NCI-H1105 treated with DMSO at 0.1 percent for 48 hours (cell line): ENCODE data around the gene ESPL1.
"Not testable (repeated sequence)": the region's sequence is repeated elsewhere in the genome, so short reads cannot be mapped to it uniquely, and the experiment has no call there.

Experiments used
- DNase-seq: peaks from one replicate; lab custom pipeline; 2025; lab: John Stamatoyannopoulos, UW

ESPL1 gene

DNA sequence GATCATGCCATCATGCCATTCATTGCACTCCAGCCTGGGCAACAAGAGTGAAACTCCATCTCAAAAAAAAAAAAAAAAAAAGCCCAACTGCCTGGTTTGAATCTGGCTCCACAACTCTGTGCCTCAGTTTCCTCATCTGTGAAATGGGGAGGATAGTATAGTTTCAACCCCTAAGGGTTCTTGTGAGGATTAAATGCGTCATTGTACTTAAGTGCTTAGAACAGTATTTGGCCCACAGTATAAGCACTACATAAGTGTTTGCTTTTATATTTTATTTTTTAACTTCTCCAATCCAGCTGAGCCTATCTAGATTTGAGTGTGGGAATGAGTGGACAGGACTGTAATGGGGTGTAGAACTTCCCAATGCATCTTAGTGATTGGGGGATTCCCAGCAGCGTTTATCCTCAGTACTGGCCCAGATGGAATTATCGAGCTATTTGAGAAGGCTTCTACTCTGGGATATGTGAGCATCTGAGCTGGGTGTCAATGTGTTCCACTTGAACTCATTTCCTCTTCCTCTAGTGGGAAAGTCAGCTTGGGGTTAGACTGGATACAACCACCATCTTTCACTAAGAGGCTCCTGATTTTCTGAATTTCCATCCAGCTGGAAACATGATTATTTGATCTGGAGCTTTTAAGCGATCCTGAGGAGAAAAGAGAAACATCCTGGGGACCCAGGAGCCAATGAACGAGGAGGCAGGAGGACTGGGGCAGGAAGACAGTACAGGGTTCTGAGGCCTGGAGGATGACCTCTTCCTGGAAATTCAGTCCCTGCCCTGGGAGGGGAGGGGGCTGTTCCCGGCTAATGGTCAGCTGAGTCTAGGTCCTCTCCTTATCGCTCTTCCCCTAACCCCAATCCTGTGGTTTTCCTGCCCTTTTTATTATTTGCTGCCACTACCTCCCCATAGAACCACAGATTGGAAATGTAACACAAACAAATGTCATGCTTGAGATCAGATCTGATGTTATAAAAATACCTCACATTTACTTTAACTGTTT is 9.3 kb upstream of the ESPL1 start:
- no peak for DNase-seq

GRCh38 chr12:53259891-53260290 is 8.2 kb upstream of the ESPL1 start:
- DNase-seq = no peak

GRCh38 chr12:53265783-53266182 is 2.3 kb upstream of the ESPL1 start:
- DNase-seq = no peak

GRCh38 chr12:53267306-53267998 is 647 bp upstream of the ESPL1 start:
- no peak for DNase-seq

DNA sequence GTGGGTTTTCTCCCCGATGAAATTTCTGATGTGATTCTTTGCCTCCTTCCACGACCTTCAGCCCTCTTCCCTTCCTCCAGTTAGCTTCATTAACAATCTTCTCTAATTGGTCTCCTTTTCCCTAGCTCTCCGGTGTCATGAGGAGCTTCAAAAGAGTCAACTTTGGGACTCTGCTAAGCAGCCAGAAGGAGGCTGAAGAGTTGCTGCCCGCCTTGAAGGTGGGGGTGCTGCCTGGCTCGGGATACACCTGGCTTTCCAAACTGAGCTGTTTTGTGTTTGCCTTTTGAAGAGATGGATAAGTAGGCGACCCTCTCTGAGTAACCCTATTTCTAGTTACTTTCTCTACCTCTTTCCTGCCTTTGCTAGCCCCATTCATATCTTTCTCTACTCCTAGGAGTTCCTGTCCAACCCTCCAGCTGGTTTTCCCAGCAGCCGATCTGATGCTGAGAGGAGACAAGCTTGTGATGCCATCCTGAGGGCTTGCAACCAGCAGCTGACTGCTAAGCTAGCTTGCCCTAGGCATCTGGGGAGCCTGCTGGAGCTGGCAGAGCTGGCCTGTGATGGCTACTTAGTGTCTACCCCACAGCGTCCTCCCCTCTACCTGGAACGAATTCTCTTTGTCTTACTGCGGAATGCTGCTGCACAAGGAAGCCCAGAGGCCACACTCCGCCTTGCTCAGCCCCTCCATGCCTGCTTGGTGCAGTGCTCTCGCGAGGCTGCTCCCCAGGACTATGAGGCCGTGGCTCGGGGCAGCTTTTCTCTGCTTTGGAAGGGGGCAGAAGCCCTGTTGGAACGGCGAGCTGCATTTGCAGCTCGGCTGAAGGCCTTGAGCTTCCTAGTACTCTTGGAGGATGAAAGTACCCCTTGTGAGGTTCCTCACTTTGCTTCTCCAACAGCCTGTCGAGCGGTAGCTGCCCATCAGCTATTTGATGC is 797 bp downstream of the ESPL1 start:
- DNase-seq = no peak

DNA sequence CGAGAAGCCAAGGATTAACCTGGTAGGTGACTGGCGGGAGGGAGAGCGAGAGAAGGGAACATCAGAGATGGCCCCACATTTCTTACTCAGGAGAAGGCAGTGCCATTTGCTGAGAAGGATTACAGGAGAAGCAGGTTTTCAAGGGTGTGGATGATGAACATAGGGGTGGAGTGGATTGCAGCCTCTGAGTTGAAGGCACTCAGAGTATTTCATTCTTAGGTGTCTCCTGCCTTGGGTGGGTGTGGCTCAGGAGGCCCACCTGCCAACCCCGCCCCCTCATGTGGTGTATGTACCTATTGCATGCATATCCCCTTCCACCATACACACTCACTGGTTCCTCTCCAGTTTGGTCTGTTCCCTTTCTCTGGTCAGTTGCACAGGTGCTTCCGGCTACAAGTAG is 6.3 kb downstream of the ESPL1 start:
- no peak for DNase-seq

- no peak for DNase-seq
Observed at GRCh38 chr12:53276511-53276910, 8.4 kb downstream of the ESPL1 start.

DNA sequence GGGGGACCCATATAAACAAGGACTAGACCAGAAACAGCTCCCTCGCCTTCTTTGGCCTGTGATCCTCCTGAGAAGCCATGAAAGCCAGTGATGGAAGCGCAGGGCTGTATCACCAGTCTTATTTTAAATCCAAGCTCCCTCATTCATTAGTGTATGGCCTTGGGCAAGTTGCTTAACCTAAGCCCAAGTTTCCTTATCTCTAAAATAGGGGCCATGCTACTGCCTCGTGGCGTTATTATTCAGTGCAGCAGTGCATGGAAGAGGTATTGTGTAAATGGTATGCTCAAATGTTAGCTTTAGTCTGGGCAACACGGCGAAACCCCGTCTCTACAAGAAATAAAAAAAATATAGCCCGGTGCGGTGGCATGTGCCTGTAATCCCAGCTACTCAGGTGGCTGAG is 9.9 kb downstream of the ESPL1 start:
- no peak for DNase-seq

DNA sequence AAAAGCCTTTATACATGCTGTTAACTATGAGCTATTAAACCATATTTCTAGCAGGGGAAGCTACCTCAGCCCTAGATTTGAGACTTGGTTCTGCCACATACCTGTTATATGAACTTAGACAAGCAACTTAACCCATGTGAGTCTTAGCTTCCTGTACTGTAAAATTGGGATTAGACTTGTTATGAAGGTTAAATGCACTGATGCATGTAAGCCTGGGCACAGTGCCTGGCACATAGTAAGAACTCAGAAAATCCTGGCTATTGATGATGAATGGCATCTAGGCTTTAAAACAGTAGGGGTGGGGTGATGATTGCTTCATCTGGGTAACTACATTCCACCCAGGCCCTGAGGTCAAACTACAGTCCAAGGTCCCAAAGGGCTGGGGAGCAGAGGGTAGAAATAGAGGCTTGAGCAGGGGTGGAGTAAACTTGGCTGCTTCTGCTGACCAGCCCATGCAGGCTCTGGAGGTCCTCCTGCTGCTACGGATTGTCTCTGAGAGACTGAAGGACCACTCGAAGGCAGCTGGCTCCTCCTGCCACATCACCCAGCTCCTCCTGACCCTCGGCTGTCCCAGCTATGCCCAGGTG is 11.3 kb downstream of the ESPL1 start:
- DNase-seq = no peak

- no peak for DNase-seq
Observed at GRCh38 chr12:53279888-53280498, 11.9 kb downstream of the ESPL1 start.

GRCh38 chr12:53286448-53286847 is 18.3 kb downstream of the ESPL1 start:
- DNase-seq = no peak

DNA sequence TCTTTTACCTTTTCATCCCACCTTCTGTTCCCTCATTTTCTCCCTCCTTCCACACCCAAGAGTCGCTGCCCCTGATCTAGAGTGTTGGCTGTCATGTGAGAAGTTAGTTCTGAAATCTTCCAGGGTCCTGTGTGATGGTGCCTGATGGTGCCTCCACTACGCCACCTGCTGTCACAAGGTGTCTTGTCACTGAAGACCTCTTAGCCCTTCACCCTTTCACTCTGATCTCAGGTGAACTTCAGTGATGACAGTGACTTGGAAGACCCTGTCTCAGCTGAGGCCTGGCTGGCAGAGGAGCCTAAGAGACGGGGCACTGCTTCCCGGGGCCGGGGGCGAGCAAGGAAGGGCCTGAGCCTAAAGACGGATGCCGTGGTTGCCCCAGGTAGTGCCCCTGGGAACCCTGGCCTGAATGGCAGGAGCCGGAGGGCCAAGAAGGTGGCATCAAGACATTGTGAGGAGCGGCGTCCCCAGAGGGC is 19.7 kb downstream of the ESPL1 start:
- DNase-seq = peak; percentile 11

GRCh38 chr12:53288322-53288721 is 20.2 kb downstream of the ESPL1 start:
- DNase-seq = no peak

DNA sequence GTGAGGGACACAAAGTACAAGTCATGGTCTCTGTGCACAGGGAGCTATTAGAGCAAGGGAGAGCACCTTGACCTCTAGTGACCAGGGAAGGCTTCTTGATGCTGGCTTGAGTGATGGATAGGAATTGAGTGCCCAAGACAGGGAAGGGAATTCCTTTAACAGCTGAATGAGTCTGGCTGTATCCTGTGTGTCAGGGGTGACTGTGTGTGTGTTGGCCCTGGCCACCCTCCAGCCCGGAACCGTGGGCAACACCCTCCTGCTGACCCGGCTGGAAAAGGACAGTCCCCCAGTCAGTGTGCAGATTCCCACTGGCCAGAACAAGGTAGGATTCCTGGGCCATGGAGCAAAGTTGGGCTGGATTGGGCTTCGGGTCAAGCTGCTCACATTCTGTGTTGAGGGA is 21.8 kb downstream of the ESPL1 start:
- DNase-seq = no peak

GRCh38 chr12:53290661-53291060 is 22.6 kb downstream of the ESPL1 start:
- no peak for DNase-seq

- peak; percentile 77 for DNase-seq
Observed at GRCh38 chr12:53292426-53292825, 24.3 kb downstream of the ESPL1 start.

GRCh38 chr12:53295070-53295890 is 27.2 kb downstream of the ESPL1 start, which contains the start of gene PFDN5:
Gene PFDN5 (plus strand): TSS chr12:53295542. CDS start chr12:53295568, 26 bp downstream.
- peak; percentile 79 for DNase-seq

- no peak for DNase-seq
Observed at GRCh38 chr12:53295891-53296219, 27.8 kb downstream of the ESPL1 start.

- not testable (repeated sequence) for DNase-seq
Observed at GRCh38 chr12:53297106-53297505, 29.0 kb downstream of the ESPL1 start.

GRCh38 chr12:53298164-53298563 is 30.1 kb downstream of the ESPL1 start:
- DNase-seq = no peak
